HG03280 (cell line): ENCODE results near the gene MAGI2.
"Not testable (repeated sequence)": the region's sequence is repeated elsewhere in the genome, so short reads cannot be mapped to it uniquely, and the experiment has no call there.

ENCODE experiments used
- ATAC-seq: cut with Tn5 transposase; IDR thresholded peaks from one replicate; pipeline ENCODE4 v1.9.1; 2021; ENCODE audit warnings: mild to moderate bottlenecking, moderate library complexity; ENCODE audit not compliant: unreplicated experiment

The MAGI2 gene

GRCh38 chr7:78514634-78515033 lies 938.8 kb downstream of the MAGI2 start:
- ATAC-seq = no peak

GRCh38 chr7:78510580-78511188 lies 942.8 kb downstream of the MAGI2 start:
- ATAC-seq = peak; percentile 81

GRCh38 chr7:78503301-78503700 lies 950.2 kb downstream of the MAGI2 start:
- ATAC-seq = not testable (repeated sequence)

- ATAC-seq = no peak
These were observed 952.4 kb downstream of the MAGI2 start for GRCh38 chr7:78501064-78501463.

GRCh38 chr7:78499971-78500370 lies 953.5 kb downstream of the MAGI2 start:
- no peak for ATAC-seq

- no peak for ATAC-seq
These were observed 954.2 kb downstream of the MAGI2 start for GRCh38 chr7:78499283-78499682.

GRCh38 chr7:78497728-78498427 lies 955.6 kb downstream of the MAGI2 start:
- ATAC-seq = no peak

- no peak for ATAC-seq
These were observed 957.3 kb downstream of the MAGI2 start for GRCh38 chr7:78496096-78496630.

GRCh38 chr7:78493401-78493800 lies 960.1 kb downstream of the MAGI2 start:
- no peak for ATAC-seq

GRCh38 chr7:78492146-78492545 lies 961.3 kb downstream of the MAGI2 start:
- ATAC-seq = no peak

- no peak for ATAC-seq
These were observed 962.9 kb downstream of the MAGI2 start for GRCh38 chr7:78490524-78490923.

GRCh38 chr7:78489476-78490240 lies 963.8 kb downstream of the MAGI2 start:
- no peak for ATAC-seq

- ATAC-seq = no peak
These were observed 966.0 kb downstream of the MAGI2 start for GRCh38 chr7:78487464-78487863.

- ATAC-seq = no peak
These were observed 974.1 kb downstream of the MAGI2 start for GRCh38 chr7:78479348-78479747.

- no peak for ATAC-seq
These were observed 976.5 kb downstream of the MAGI2 start for GRCh38 chr7:78476851-78477405.

GRCh38 chr7:78473571-78474301 lies 979.7 kb downstream of the MAGI2 start:
- ATAC-seq = no peak

GRCh38 chr7:78473021-78473420 lies 980.4 kb downstream of the MAGI2 start:
- no peak for ATAC-seq

GRCh38 chr7:78472519-78472918 lies 980.9 kb downstream of the MAGI2 start:
- no peak for ATAC-seq

GRCh38 chr7:78465894-78466293 lies 987.6 kb downstream of the MAGI2 start:
- no peak for ATAC-seq

GRCh38 chr7:78463039-78463438 lies 990.4 kb downstream of the MAGI2 start:
- ATAC-seq = no peak

GRCh38 chr7:78450706-78451105 lies 1002.8 kb downstream of the MAGI2 start:
- no peak for ATAC-seq
